NCI-H1092 treated with DMSO at 0.1 percent for 48 hours (cell line): Measurements from ENCODE around the gene INPP5E.
"Not testable (repeated sequence)": the region's sequence is repeated elsewhere in the genome, so short reads cannot be mapped to it uniquely, and the experiment has no call there.

Experiments used
- DNase-seq: peaks from one replicate; lab custom pipeline; 2025; lab: John Stamatoyannopoulos, UW

Gene INPP5E

DNA sequence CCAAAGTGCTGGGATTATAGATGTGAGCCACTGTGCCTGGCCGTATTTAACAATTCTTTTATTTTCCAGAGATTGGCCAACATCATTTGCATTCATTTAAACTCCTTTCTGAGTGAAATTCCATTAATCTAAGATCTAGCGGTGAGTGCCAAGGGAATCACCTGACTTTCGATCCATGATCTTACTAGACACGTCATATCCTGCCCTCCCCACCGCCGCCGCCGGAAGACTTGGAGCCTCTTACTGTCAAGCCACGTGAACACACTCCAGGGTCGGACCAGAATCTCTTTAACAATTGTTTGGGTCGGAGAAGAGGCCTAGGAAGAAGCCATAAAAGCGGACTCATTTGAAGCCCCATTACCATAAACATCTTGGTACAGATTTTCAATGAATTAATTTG is 12.9 kb downstream of the INPP5E start:
- DNase-seq, result no peak

DNA sequence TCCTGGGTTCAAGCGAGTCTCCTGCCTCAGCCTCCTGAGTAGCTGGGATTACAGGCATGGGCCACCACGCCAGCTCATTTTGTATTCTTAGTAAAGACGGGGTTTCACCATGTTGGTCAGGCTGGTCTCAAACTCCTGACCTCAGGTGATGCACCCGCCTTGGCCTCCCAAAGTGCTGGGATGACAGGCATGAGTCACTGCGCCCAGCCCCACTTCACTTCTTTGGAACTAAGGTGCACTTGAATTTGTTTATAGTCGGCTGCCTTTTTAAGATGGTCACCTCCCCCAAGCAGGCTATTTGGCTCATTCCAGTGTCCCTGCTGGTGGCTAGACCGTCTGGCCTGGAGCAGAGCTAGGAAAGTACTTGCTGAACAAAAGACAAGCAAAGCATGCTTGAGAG is 14.3 kb downstream of the INPP5E start:
- DNase-seq, result not testable (repeated sequence)

GRCh38 chr9:136424750-136425362 is 14.8 kb downstream of the INPP5E start:
- DNase-seq, result no peak

- no peak for DNase-seq
These were observed 16.1 kb downstream of the INPP5E start for GRCh38 chr9:136423432-136424146.

GRCh38 chr9:136422876-136423275 is 16.8 kb downstream of the INPP5E start:
- no peak for DNase-seq

GRCh38 chr9:136421791-136422190 is 17.9 kb downstream of the INPP5E start:
- DNase-seq, result no peak

GRCh38 chr9:136419092-136419420 is 20.6 kb downstream of the INPP5E start:
- no peak for DNase-seq

- DNase-seq, result no peak
These were observed 21.2 kb downstream of the INPP5E start for GRCh38 chr9:136418182-136419091.

DNA sequence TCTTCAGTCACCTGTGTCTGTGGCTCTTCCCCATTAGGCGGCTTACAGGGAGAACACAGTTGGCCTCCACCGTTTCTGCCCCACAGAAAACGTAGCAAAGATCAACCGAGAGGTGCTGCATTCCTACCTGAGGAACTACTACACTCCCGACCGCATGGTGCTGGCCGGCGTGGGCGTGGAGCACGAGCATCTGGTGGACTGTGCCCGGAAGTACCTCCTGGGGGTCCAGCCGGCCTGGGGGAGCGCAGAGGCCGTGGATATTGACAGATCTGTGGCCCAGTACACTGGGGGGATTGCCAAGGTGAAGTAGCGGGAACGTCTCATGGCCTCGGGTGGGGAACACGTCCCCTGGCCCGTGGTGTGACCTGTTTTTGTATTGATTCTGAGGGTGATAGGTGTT is 22.7 kb downstream of the INPP5E start:
- no peak for DNase-seq

DNA sequence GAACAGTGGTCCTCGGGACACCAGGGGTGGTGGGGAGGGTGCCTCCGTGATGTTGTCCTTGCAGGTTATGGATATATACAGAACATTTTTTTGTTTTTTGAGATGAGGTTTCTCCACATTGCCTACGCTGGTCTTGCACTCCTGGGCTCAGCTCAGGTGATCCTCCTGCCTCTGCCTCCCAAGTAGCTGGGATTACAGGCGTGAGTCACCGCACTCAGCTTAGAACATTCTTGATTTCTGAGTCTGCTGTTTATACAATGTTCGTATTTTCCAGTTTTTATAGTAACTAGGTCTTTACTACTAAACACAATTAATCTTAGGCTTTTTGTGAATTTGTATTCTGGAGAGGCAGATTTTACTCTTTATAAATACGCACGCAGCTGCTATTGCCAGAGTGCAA is 23.2 kb downstream of the INPP5E start:
- DNase-seq, result no peak

DNA sequence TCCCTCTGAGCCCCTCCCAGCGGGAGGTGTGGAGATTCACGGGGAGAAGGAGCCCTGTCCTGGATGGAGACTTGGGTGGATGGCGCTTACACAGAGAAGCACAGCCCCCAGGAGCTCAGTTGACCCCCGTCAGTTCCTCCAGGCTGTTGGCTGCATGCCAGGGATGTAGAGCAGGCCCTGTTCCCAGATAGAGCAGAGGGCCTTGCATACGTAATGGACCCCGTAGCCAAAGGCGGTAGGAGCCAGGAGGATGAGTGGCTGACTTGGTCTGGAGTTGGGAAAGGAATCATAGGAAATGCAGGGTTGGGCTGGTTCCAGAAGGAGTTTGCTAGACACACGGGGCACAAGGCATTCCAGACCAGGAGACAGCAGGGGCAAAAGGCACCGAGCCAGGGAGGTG is 26.7 kb downstream of the INPP5E start:
- DNase-seq, result no peak

GRCh38 chr9:136411378-136411777 is 28.3 kb downstream of the INPP5E start:
- no peak for DNase-seq

DNA sequence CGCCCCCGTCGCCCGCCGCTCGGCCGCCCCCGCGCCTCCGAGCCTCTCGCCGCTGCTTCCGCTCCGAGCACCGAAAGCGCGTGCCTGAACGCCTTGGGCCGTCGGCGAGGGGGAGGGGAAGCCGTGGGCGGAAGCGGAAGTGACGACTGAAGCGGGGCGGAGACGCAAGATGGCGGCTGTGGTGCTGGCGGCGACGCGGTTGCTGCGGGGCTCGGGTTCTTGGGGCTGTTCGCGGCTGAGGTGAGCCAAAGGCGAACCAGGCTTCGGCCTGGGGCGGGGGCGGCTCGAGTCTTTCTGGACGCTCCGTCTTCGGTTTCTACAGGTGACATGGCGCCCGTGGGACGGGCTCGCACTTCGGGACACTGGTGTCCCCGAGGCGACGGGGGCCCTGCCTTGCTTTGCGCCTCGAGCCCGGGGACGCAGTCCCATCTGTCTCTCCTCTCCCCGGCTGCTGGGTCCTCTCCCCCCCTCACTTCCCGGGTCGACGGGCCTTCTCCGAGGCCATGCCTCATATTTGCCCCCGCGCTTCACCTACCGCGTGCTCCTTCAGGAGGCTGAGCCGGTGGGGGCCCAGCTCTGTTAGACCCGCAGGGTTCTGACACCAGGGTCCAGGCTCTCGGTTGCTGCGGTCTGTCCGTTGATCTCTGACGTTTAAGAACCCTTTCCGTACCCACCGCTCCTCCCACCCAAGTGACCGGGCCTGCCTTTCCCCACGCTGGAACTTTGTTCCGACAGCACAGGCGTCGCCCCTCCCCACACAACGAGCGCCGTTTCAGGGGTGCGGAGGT is 29.0 kb downstream of the INPP5E start, which contains the start of the genes ENTR1 and PMPCA:
ENTR1 (minus strand) TSS at position 115 of the 788 bp plus-strand sequence. CDS start 217 bp downstream, outside the sequence.
PMPCA (plus strand) TSS at position 159 of the 788 bp plus-strand sequence; CDS start at position 170, 11 bp downstream.
- DNase-seq, result peak; percentile 78

- peak; percentile 20 for DNase-seq
These were observed 29.8 kb downstream of the INPP5E start for GRCh38 chr9:136409557-136410455.

GRCh38 chr9:136407911-136408310 is 31.7 kb downstream of the INPP5E start:
- DNase-seq, result no peak

DNA sequence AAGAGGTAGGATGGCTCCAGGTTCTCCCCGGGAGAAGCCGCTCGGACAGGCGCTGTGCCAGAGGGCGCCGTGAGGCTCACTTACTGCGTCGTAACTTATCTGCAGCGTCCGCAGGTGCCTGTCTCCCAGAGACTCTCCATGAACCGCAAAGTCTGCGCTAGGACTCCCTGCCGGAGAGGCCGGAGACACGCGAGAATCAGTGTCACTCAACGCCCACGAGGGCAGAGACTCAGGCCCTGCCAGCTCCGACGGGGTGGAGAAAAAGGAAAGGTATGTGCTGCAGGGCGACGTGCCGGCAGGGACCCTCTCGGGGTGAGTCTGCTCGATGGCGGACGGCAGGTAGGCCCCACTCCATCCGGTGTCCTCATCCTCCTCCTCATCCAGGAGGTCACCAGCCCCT is 32.6 kb downstream of the INPP5E start:
- DNase-seq, result not testable (repeated sequence)

GRCh38 chr9:136405904-136406303 is 33.7 kb downstream of the INPP5E start:
- not testable (repeated sequence) for DNase-seq

DNA sequence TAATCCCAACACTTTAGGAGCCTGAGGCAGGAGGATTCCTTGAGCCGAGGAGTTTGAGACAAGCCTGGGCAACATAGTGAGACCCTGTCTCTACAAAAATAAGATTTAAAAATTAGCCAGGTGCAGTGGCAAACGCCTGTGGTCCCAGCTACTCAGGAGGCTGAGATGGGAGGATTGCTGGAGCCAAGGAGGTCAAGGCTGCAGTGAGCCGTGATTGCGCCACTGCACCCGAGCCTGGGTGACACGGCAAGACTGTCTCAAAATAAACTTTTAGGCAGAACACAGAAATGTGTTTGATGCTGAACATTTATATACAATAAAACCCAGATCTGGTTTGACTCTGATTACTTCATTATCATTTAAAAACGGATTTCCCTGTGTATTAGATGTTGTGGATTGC is 34.2 kb downstream of the INPP5E start:
- no peak for DNase-seq

GRCh38 chr9:136404801-136405136 is 34.9 kb downstream of the INPP5E start:
- no peak for DNase-seq

DNA sequence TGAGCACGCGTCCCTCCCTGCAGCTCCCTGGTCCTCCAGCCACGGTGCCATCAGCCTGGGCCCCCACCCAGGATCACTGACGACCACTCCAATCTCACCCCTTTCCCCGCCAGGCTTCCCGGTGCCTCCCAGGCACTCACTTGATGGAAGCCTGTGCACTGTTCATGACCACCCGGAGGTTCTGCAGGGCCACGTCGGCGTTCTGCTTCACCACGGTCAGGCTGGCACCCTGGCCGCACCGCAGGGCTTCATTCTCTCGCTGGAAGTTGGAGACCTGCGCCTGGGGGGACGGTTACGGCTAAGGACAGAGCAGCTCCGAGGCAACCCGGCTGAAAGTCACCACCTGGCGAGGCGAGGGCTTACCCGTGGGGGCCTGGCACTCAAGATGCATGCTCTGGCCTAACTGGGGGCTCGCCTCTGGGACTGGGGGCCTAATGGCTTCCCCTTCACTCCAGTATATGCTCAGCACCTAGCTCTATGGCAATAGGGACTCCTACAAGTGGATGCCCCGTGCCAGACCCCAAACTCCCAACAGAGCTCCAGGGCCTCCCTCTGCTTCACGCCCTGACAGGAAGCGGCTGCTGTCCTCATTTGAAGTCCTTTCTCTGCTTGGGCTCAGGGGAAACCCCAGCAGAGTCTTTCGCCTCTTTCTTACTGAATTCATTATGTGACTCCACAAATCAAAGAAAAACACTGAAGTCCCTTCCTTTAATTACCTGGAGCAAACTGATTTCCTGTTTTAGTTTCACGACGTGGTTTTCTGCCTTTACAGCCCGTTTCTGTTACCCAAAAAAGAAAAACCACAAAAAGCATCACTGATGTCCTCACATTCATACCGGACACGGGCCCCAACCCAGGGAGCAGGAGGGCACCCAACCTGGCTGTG is 35.5 kb downstream of the INPP5E start:
- DNase-seq, result no peak
